Ishikawa (cell line): ENCODE measurements around the gene XRCC1.
A peak's percentile ranks its signal among the peaks of the same experiment; 100 is the strongest.

Source experiments
- CEBPB ChIP-seq: IDR thresholded peaks from 2 replicates; pipeline ENCODE4 v1.6.1; 2012
- CREB1 ChIP-seq: IDR thresholded peaks from 2 replicates; pipeline ENCODE4 v1.6.1; 2012; ENCODE audit warnings: low read depth
- EGR1 ChIP-seq: IDR thresholded peaks from 2 replicates; pipeline ENCODE4 v1.6.1; 2012
- EP300 ChIP-seq: IDR thresholded peaks from 2 replicates; pipeline ENCODE4 v1.6.1; 2012; ENCODE audit warnings: borderline replicate concordance
- FOXM1 ChIP-seq: IDR thresholded peaks from 2 replicates; pipeline ENCODE4 v1.6.1; 2012; ENCODE audit warnings: low read depth, borderline replicate concordance
- MAX ChIP-seq: IDR thresholded peaks from 2 replicates; pipeline ENCODE4 v1.6.1; 2012
- NFIC ChIP-seq: IDR thresholded peaks from 2 replicates; pipeline ENCODE4 v1.6.1; 2012
- RAD21 ChIP-seq: IDR thresholded peaks from 2 replicates; pipeline ENCODE4 v1.6.1; 2012; ENCODE audit warnings: low read depth
- REST ChIP-seq: IDR thresholded peaks from 2 replicates; pipeline ENCODE4 v1.6.1; 2012; ENCODE audit warnings: low read depth, mild to moderate bottlenecking
- TAF1 ChIP-seq: IDR thresholded peaks from 2 replicates; pipeline ENCODE4 v1.6.1; 2012; ENCODE audit warnings: low read depth, mild to moderate bottlenecking
- TCF12 ChIP-seq: IDR thresholded peaks from 2 replicates; pipeline ENCODE4 v1.6.1; 2012; ENCODE audit warnings: low read depth
- TEAD4 ChIP-seq: IDR thresholded peaks from 2 replicates; pipeline ENCODE4 v1.6.1; 2012
- USF1 ChIP-seq: IDR thresholded peaks from 2 replicates; pipeline ENCODE4 v1.6.1; 2012
- YY1 ChIP-seq: IDR thresholded peaks from 2 replicates; pipeline ENCODE4 v1.6.1; 2012; ENCODE audit warnings: low read depth
- ZBTB7A ChIP-seq: IDR thresholded peaks from 2 replicates; pipeline ENCODE4 v1.6.1; 2012; ENCODE audit warnings: low read depth

XRCC1 gene

GRCh38 chr19:43507880-43508279 lies 67.4 kb downstream of the XRCC1 start:
- TF ChIP-seq EGR1 (no peak), NFIC (no peak), MAX (no peak), CEBPB (no peak), REST (no peak), FOXM1 (no peak), TCF12 (no peak)

- no peak for TF ChIP-seq NFIC
- TF ChIP-seq ZBTB7A: no peak
- TF ChIP-seq FOXM1: no peak
- TF ChIP-seq TCF12: no peak
- no peak for TF ChIP-seq CEBPB
- TF ChIP-seq USF1: no peak
- TF ChIP-seq EP300: no peak
These were observed 68.7 kb downstream of the XRCC1 start for GRCh38 chr19:43506629-43507028.

GRCh38 chr19:43505941-43506340 lies 69.4 kb downstream of the XRCC1 start:
- no peak for TF ChIP-seq TAF1
- no peak for TF ChIP-seq TCF12
- TF ChIP-seq EP300: no peak
- TF ChIP-seq CEBPB: no peak
- TF ChIP-seq ZBTB7A: no peak

- no peak for TF ChIP-seq USF1
- TF ChIP-seq YY1: no peak
- no peak for TF ChIP-seq ZBTB7A
- no peak for TF ChIP-seq MAX
- TF ChIP-seq RAD21: no peak
- TF ChIP-seq NFIC: no peak
- TF ChIP-seq TAF1: no peak
- no peak for TF ChIP-seq EP300
- TF ChIP-seq CEBPB: no peak
- TF ChIP-seq REST: no peak
- no peak for TF ChIP-seq CREB1
- TF ChIP-seq EGR1: no peak
- no peak for TF ChIP-seq FOXM1
- no peak for TF ChIP-seq TCF12
- TF ChIP-seq TEAD4: no peak
These were observed 70.2 kb downstream of the XRCC1 start for GRCh38 chr19:43505186-43505456.

- TF ChIP-seq TEAD4 (no peak), TAF1 (no peak), NFIC (no peak), USF1 (no peak), FOXM1 (no peak), RAD21 (no peak), ZBTB7A (peak; percentile 71), CREB1 (no peak), REST (no peak), MAX (peak; percentile 71), EP300 (0 out of 2 replicates have a peak, but pooled peaks have one; percentile 9), CEBPB (no peak), YY1 (no peak), TCF12 (peak; percentile 32; the same call in 1 of the 2 replicates), EGR1 (no peak)
These were observed 70.7 kb downstream of the XRCC1 start, which contains the start of gene PHLDB3 for GRCh38 chr19:43504426-43505185. PHLDB3 (minus strand) TSS chr19:43504746; CDS start chr19:43504118, 628 bp downstream.
